ENCODE measurements around the gene FASTK. TPM values are rescaled to one million over a fixed set of nuclear protein-coding genes. Genes with fewer than 3 reads are reported as not detected.
A peak's percentile ranks its signal among the peaks of the same experiment; 100 is the strongest.

The FASTK gene
- total and polyA plus RNA-seq, 5 experiments from 2014 or later: 38.8 to 145 (median 63.6) TPM

DNA sequence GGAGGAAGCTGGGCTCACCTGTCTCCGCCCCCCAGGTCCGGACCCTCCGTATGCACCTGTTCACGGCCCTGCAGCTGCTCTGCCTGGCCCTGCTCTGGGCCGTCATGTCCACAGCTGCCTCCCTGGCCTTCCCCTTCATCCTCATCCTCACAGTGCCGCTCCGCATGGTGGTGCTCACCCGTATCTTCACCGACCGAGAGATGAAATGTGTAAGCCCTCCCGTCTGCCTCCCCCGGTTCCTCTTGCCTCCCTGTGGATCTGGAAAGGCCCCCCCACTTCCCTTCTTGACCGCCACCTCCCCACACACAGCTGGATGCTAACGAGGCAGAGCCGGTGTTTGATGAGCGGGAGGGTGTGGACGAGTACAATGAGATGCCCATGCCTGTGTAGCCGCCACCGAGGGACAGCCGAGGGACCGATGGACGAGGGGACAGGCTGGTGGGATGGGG, 4.6 kb downstream of the FASTK start:
- H3K27me3 Mint-ChIP-seq: no peaks in the 10 kb centered on the region
- H3K27ac Mint-ChIP-seq: peak overlapping the region in 1 of 10 donors; percentile 51
- ATAC-seq (no peak), DNase-seq (no peak)
- H3K9me3 Mint-ChIP-seq: no peaks in the 10 kb centered on the region
- H3K4me1 Mint-ChIP-seq: peaks cover 8 to 22% (median 19%) of the 10 kb centered on the region in 4 donors
- peaks cover 0 to 33% (median 3%) of the 10 kb centered on the region in 3 donors for H3K36me3 Mint-ChIP-seq
- H3K4me3 Mint-ChIP-seq: no peak overlapping the region
- POLR2A ChIA-PET: no interaction called here

- peaks cover 0 to 35% (median 3%) of the 10 kb centered on the region in 3 donors for H3K36me3 Mint-ChIP-seq
- no peaks in the 10 kb centered on the region for H3K9me3 Mint-ChIP-seq
- POLR2A ChIA-PET: no interaction called here
- no peaks in the 10 kb centered on the region for H3K27me3 Mint-ChIP-seq
- no peak for DNase-seq
- no peak for ATAC-seq
- H3K27ac Mint-ChIP-seq: peak overlapping the region in 1 of 10 donors; percentile 51
- peak overlapping the region in 1 of 10 donors; percentile 10 for H3K4me3 Mint-ChIP-seq
- peaks cover 8 to 22% (median 19%) of the 10 kb centered on the region in 4 donors for H3K4me1 Mint-ChIP-seq
Measured at GRCh38 chr7:151075662-151075971, 5.0 kb downstream of the FASTK start.

DNA sequence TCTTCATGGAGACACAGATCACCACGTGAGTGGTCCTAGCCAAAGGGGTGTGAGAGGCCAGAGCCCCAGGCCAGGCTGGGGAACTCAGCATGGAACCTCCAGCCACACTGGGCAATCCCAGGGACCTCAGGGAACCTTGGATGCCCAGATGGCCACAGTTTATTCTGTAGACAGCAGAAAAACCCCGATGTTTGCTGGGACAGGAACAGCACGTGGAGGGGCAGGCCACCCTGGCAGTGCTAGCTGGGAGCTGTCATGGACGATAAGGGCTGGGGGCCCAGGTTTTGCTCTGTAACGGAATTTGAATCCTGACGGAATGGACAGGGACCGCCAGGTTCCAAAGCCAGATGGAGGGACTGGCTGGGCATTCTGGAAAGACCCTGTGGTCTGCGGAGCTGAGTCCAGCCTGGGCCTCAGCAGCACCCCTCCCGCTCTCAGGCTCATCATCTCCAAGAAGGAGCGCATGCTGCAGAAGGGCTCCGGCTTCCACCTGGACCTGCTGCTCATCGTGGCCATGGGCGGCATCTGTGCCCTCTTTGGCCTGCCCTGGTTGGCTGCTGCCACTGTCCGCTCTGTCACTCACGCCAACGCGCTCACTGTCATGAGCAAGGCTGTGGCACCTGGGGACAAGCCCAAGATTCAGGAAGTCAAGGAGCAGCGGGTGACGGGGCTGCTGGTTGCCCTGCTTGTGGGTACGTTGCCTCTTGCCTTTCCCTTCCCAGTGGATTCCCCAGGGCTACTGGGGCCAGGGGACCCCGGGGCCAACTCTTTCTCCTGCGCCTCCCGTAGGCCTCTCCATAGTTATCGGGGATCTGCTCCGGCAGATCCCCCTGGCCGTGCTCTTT, 5.6 kb downstream of the FASTK start:
- H3K4me1 Mint-ChIP-seq: peaks cover 8 to 21% (median 19%) of the 10 kb centered on the region in 4 donors
- H3K9me3 Mint-ChIP-seq: no peaks in the 10 kb centered on the region
- no peak overlapping the region for H3K4me3 Mint-ChIP-seq
- DNase-seq: no peak
- H3K36me3 Mint-ChIP-seq: peaks cover 0 to 38% (median 3%) of the 10 kb centered on the region in 3 donors
- POLR2A ChIA-PET: interaction anchor here (1.4 kb wide), 1 partner anchor 12 kb away, joined by 4 read pairs; no protein-coding TSS in a partner anchor
- H3K27me3 Mint-ChIP-seq: no peaks in the 10 kb centered on the region
- no peak for ATAC-seq
- peak overlapping the region in 1 of 10 donors; percentile 64 for H3K27ac Mint-ChIP-seq

- ATAC-seq (no peak), DNase-seq (no peak)
- no peak overlapping the region for H3K4me3 Mint-ChIP-seq
- H3K9me3 Mint-ChIP-seq: no peaks in the 10 kb centered on the region
- H3K27ac Mint-ChIP-seq: peak overlapping the region in 1 of 10 donors; percentile 62
- POLR2A ChIA-PET: interaction anchor here (0.6 to 1.4 kb wide), 2 partner anchors 11 to 35 kb away, joined by 4 read pairs; no protein-coding TSS in a partner anchor
- H3K36me3 Mint-ChIP-seq: peaks cover 0 to 45% (median 9%) of the 10 kb centered on the region in 3 donors
- peaks cover 4 to 11% (median 9%) of the 10 kb centered on the region in 4 donors for H3K4me1 Mint-ChIP-seq
- no peaks in the 10 kb centered on the region for H3K27me3 Mint-ChIP-seq
Measured at GRCh38 chr7:151073990-151074389, 6.6 kb downstream of the FASTK start.

- no peak overlapping the region for H3K27ac Mint-ChIP-seq
- DNase-seq: no peak
- H3K9me3 Mint-ChIP-seq: no peaks in the 10 kb centered on the region
- H3K27me3 Mint-ChIP-seq: no peaks in the 10 kb centered on the region
- H3K4me1 Mint-ChIP-seq: no peaks in the 10 kb centered on the region
- H3K4me3 Mint-ChIP-seq: no peak overlapping the region
- peaks cover 0 to 65% (median 9%) of the 10 kb centered on the region in 3 donors for H3K36me3 Mint-ChIP-seq
- POLR2A ChIA-PET: interaction anchor here (0.8 kb wide), 1 partner anchor 16 kb away, joined by 3 read pairs; no protein-coding TSS in a partner anchor
- no peak for ATAC-seq
Measured at GRCh38 chr7:151071032-151071866, 9.4 kb downstream of the FASTK start.

DNA sequence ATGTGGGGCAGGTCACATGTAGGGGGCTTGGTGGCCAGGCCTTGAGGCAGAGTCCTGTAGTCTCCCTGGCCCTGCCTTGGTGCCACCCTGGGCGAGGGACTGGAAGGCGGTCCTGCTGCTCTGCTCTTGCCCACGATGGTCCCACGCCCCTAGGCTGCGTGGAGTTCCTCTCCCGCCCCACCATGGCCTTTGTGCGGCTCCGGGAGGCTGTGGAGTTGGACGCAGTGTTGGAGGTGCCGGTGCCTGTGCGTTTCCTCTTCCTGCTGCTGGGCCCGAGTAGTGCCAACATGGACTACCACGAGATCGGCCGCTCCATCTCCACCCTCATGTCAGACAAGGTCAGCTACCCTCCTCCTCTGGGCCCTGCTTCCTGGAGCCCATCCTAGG, 10.0 kb downstream of the FASTK start:
- ATAC-seq: no peak
- Mint-ChIP-seq H3K27me3 (no peaks in the 10 kb centered on the region), H3K4me1 (no peaks in the 10 kb centered on the region), H3K27ac (no peak overlapping the region), H3K9me3 (no peaks in the 10 kb centered on the region), H3K4me3 (no peak overlapping the region), H3K36me3 (peaks cover 0 to 62% (median 9%) of the 10 kb centered on the region in 3 donors)
- DNase-seq: no peak
- POLR2A ChIA-PET: no interaction called here

DNA sequence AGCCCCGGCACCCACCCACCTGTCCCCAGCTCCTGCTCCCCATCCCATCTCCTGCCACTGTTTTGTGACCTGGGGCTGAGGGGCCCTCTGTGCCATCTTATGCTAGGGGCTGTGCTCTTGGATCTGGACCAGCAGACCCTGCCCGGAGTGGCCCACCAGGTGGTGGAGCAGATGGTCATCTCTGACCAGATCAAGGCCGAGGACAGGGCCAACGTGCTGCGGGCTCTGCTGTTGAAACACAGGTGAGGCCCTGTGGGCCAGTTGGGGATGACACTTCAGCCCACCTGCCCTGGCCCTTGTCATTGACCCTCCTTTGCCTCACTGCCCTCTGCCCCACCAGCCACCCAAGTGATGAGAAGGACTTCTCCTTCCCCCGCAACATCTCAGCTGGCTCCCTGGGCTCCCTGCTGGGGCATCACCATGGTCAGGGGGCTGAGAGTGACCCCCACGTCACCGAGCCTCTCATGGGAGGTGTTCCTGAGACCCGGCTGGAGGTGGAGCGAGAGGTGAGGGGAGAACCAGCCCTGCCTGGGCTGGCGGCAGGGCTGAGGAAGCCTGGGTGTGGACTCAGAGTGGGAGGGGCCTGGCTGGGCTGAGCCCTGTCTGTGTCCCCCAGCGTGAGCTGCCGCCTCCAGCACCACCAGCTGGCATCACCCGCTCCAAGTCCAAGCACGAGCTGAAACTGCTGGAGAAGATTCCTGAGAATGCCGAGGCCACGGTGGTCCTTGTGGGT, 10.6 kb downstream of the FASTK start:
- DNase-seq (no peak), ATAC-seq (no peak)
- Mint-ChIP-seq H3K27ac (peak overlapping the region in 1 of 10 donors; percentile 18), H3K36me3 (peaks cover 0 to 62% (median 9%) of the 10 kb centered on the region in 3 donors), H3K27me3 (no peaks in the 10 kb centered on the region), H3K4me3 (no peak overlapping the region), H3K9me3 (no peaks in the 10 kb centered on the region), H3K4me1 (no peaks in the 10 kb centered on the region)
- POLR2A ChIA-PET: interaction anchor here (1.3 kb wide), 1 partner anchor 13 kb away, joined by 3 read pairs; the partner anchor contains the start of gene TMUB1

DNA sequence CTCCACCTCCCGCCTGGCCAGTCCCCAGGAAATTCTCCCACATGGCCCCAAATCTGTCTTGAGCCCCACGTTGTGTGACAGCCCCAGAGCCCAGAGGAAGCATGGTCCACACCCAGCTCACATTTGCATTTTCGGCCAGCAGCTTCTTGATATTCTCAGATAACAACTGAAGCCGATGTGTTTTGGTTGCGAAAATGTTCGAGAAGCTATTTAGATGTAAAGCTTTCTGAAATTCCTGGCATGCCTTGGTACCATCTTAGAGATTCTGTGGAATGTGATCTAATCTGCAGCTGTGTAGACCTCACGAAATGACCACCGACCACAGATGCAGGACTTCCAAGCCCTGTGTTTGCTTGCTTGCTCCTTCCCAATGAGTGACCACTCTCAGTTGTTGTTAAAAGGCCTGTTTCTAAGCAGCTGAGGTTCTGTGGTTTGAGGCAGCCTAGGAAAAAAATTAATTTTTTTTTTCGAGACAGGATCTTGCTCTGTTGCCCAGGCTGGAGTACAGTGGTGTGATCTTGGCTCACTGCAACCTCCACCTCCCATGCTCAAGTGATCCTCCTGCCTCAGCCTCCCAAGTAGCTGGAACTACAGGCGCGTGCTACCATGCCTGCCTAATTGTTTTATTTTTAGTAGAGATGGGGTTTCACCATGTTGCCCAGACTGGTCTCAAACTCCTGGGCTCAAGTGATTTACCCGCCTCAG, 12.4 kb downstream of the FASTK start:
- no peaks in the 10 kb centered on the region for H3K9me3 Mint-ChIP-seq
- peaks cover 0 to 59% (median 9%) of the 10 kb centered on the region in 3 donors for H3K36me3 Mint-ChIP-seq
- H3K4me1 Mint-ChIP-seq: peaks cover 0 to 2% (median 0%) of the 10 kb centered on the region in 4 donors
- no peak overlapping the region for H3K27ac Mint-ChIP-seq
- ATAC-seq (no peak), DNase-seq (no peak)
- H3K4me3 Mint-ChIP-seq: no peak overlapping the region
- POLR2A ChIA-PET: interaction anchor here (1.4 kb wide), 1 partner anchor 21 kb away, joined by 3 read pairs; no protein-coding TSS in a partner anchor
- H3K27me3 Mint-ChIP-seq: no peaks in the 10 kb centered on the region

GRCh38 chr7:151066273-151066974, 14.2 kb downstream of the FASTK start:
- Mint-ChIP-seq H3K36me3 (peaks cover 0 to 46% (median 6%) of the 10 kb centered on the region in 3 donors), H3K9me3 (no peaks in the 10 kb centered on the region), H3K27ac (no peak overlapping the region), H3K4me1 (peaks cover 3 to 8% (median 5%) of the 10 kb centered on the region in 4 donors), H3K27me3 (no peaks in the 10 kb centered on the region), H3K4me3 (no peak overlapping the region)
- POLR2A ChIA-PET: interaction anchor here (1.0 to 1.4 kb wide), 2 partner anchors 20 to 39 kb away, joined by 3 read pairs; no protein-coding TSS in a partner anchor
- ATAC-seq: no peak
- no peak for DNase-seq

DNA sequence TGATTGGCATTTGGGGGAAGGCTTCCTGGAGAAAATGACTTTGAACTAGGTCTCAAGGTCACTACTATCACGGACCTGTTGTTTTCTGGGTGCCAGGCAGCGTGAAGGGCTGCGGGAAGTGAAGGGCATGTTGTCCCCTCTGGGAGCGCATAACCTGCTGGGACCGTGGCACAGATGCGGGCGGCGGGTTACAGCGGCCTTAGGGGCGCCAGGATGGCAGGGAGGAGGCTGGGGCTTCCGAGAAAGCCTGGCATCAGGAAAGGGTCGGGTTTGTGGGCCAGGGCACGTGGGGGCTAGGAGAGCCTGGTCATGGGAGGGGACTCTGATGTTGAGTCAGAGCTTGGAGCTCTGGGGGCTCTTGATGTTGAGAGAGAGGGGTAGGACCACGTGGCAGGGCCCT, 15.1 kb downstream of the FASTK start:
- ATAC-seq: no peak
- Mint-ChIP-seq H3K27ac (peak overlapping the region in 1 of 10 donors; percentile 46), H3K36me3 (peaks cover 0 to 43% (median 6%) of the 10 kb centered on the region in 3 donors), H3K9me3 (no peaks in the 10 kb centered on the region), H3K27me3 (no peaks in the 10 kb centered on the region), H3K4me3 (no peak overlapping the region), H3K4me1 (peaks cover 7 to 17% (median 12%) of the 10 kb centered on the region in 4 donors)
- no peak for DNase-seq
- POLR2A ChIA-PET: interaction anchor here (1.0 kb wide), 1 partner anchor 40 kb away, joined by 3 read pairs; no protein-coding TSS in a partner anchor

DNA sequence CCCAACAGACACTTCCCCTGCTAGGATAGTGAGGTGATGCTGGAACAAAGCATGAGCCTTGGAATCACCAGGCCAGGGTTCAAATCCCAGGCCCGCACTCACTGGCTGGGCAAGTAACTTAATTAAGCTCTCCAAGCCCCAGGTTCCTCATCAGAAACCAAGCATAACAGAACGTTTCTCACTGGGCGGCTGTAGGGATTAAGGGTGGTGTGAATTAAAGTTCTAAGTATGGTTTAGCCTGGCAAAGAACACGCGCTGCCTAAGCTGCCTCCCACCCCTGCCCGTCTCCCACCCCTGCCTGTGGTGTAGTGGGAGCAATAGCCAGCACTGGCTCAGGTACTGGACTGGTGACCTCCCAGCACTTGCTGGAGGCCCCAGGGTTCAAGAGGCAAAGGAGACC, 15.6 kb downstream of the FASTK start:
- POLR2A ChIA-PET: no interaction called here
- H3K9me3 Mint-ChIP-seq: no peaks in the 10 kb centered on the region
- H3K27me3 Mint-ChIP-seq: no peaks in the 10 kb centered on the region
- no peak overlapping the region for H3K27ac Mint-ChIP-seq
- peaks cover 0 to 41% (median 6%) of the 10 kb centered on the region in 3 donors for H3K36me3 Mint-ChIP-seq
- no peak overlapping the region for H3K4me3 Mint-ChIP-seq
- DNase-seq (no peak), ATAC-seq (no peak)
- peaks cover 7 to 21% (median 17%) of the 10 kb centered on the region in 4 donors for H3K4me1 Mint-ChIP-seq

Data from naive thymus-derived CD8-positive, alpha-beta T cell (primary cell).